Fibroblast of mammary gland (primary cell): ENCODE data around the gene TNS1.

ENCODE experiments used
- DNase-seq: peaks from one replicate; pipeline ENCODE4 v3.0.0-alpha.2; 2010; ENCODE audit warnings: low read depth
- H3K4me3 ChIP-seq: 2 replicates; pipeline ENCODE4 v1.5.1; 2011; ENCODE audit warnings: low read depth, mild to moderate bottlenecking, low read length, moderate library complexity; ENCODE audit not compliant: control insufficient read depth
- TF ChIP-seq, protein P1 (sequence below): conservative IDR thresholded peaks from 2 replicates; pipeline ENCODE4 v1.5.1; 2011; ENCODE audit warnings: low read depth, low read length, inconsistent platforms; ENCODE audit not compliant: control insufficient read depth, insufficient read depth

Gene TNS1

GRCh38 chr2:217886091-217886490 lies 116.7 kb downstream of the TNS1 start:
- no peak for DNase-seq
- no peak overlapping the region for H3K4me3 ChIP-seq
- TF ChIP-seq, protein P1, sequence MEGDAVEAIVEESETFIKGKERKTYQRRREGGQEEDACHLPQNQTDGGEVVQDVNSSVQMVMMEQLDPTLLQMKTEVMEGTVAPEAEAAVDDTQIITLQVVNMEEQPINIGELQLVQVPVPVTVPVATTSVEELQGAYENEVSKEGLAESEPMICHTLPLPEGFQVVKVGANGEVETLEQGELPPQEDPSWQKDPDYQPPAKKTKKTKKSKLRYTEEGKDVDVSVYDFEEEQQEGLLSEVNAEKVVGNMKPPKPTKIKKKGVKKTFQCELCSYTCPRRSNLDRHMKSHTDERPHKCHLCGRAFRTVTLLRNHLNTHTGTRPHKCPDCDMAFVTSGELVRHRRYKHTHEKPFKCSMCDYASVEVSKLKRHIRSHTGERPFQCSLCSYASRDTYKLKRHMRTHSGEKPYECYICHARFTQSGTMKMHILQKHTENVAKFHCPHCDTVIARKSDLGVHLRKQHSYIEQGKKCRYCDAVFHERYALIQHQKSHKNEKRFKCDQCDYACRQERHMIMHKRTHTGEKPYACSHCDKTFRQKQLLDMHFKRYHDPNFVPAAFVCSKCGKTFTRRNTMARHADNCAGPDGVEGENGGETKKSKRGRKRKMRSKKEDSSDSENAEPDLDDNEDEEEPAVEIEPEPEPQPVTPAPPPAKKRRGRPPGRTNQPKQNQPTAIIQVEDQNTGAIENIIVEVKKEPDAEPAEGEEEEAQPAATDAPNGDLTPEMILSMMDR, result no peak

DNA sequence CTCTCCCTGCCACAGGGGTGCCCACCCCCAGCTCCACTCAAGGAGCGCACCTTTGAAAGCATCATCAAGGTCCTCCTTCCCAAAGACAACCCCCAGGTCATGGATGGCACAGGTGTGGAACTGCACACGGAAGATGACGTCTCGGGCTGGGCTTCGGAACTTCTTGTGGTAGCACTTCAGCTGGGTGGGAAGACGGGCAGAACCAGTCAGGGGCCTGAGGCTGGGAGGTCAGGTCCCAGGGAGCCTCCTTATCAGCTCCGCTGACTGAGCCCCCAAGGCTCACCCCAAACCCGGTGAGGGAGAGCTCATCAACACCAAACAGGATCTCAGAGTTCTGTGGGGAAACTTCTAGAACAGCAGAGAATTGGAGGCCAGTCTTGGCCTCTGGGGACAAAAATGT lies 117.8 kb downstream of the TNS1 start:
- no peak overlapping the region for H3K4me3 ChIP-seq
- no peak for DNase-seq
- TF ChIP-seq, protein P1, result no peak

DNA sequence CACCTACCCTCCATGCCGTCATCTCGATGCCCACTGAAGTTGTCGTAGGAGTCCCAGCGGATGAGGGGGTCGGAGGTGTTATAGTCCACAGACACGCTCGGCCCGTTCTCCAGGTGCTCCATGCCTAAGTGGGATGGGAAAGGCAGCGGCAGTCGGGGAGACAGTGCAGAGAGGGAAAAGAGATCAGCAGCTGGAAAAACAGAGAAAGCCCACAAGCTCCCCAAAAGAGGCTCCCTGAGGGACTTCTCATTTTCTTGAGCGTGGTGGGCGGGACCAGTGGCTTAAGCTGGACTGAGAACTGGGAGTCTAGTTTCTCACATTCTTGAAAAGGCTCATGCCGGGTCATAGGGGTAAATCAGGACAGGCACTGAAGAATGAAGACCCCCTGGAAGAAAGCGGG lies 121.9 kb downstream of the TNS1 start:
- DNase-seq, result no peak
- no peak overlapping the region for H3K4me3 ChIP-seq
- TF ChIP-seq, protein P1, result no peak

- no peak for DNase-seq
- no peak overlapping the region for H3K4me3 ChIP-seq
- TF ChIP-seq, protein P1, result peak; percentile 18
These were observed 122.4 kb downstream of the TNS1 start for GRCh38 chr2:217880287-217880889.

- no peak for DNase-seq
- TF ChIP-seq, protein P1, result no peak
- H3K4me3 ChIP-seq, result no peak overlapping the region
These were observed 123.7 kb downstream of the TNS1 start for GRCh38 chr2:217878915-217879590.

DNA sequence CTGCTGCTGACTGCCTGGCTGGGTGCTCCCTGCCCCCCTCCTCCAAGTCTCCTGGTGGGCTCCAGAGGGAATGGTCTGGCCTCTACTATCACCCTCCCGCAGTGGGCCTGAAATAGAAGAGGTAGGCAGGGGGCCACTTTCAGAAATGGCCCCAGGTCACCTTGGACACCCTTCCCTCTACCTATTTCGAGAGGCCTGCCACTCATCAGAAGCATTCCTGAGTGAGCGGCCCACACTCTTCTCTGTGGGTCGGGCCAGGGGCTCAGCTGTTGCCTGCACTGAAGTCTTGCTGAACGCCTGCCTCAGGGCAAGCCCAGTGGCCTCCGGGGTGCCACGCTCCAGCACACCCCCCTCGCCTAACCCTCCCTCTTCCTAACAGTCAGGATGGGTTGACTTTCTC lies 124.9 kb downstream of the TNS1 start:
- no peak overlapping the region for H3K4me3 ChIP-seq
- TF ChIP-seq, protein P1, result no peak
- no peak for DNase-seq
